HepG2 (cell line): ENCODE measurements around the gene CIAPIN1. TPM values are rescaled to one million over a fixed set of nuclear protein-coding genes. Genes with fewer than 3 reads are reported as not detected.

Experiments
- AKNA ChIP-seq: sonication (generic); formaldehyde crosslinking; IDR thresholded peaks from 2 replicates; pipeline ENCODE4 v1.4.0; 2020; ENCODE audit warnings: missing genetic modification reagents, borderline replicate concordance
- ATF7-NPFF ChIP-seq: sonication (generic); formaldehyde crosslinking; IDR thresholded peaks from 2 replicates; pipeline ENCODE4 v1.8.1; 2023; ENCODE audit warnings: mild to moderate bottlenecking, low read depth, missing genetic modification reagents, moderate library complexity
- HCFC1 ChIP-seq: fragments of 150-350 bp; IDR thresholded peaks from 2 replicates; pipeline ENCODE4 v1.6.1; 2014; ENCODE audit warnings: low read depth, low read length
- HOXD1 ChIP-seq: sonication (generic); formaldehyde crosslinking; IDR thresholded peaks from 2 replicates; pipeline ENCODE4 v1.5.0; 2020; ENCODE audit warnings: missing genetic modification reagents
- JARID2 ChIP-seq: sonication (generic); formaldehyde crosslinking; IDR thresholded peaks from 2 replicates; pipeline ENCODE4 v1.8.1; 2023; ENCODE audit warnings: missing genetic modification reagents, inconsistent platforms; ENCODE audit not compliant: insufficient replicate concordance
- MEF2D ChIP-seq: sonication (generic); formaldehyde crosslinking; IDR thresholded peaks from 2 replicates; pipeline ENCODE4 v1.5.1; 2020; ENCODE audit warnings: mild to moderate bottlenecking, missing genetic modification reagents
- MYNN ChIP-seq: sonication (generic); formaldehyde crosslinking; IDR thresholded peaks from 2 replicates; pipeline ENCODE4 v1.4.0; 2020; ENCODE audit warnings: mild to moderate bottlenecking, low read depth, missing genetic modification reagents
- NAIF1 ChIP-seq: sonication (generic); formaldehyde crosslinking; IDR thresholded peaks from 2 replicates; pipeline ENCODE4 v1.5.0; 2020; ENCODE audit warnings: mild to moderate bottlenecking, missing genetic modification reagents, borderline replicate concordance
- PHB2 ChIP-seq: fragments of 450-650 bp; IDR thresholded peaks from 2 replicates; pipeline ENCODE4 v1.6.1; 2018; ENCODE audit not compliant: partially characterized antibody
- POLR2AphosphoS2 ChIP-seq: IDR thresholded peaks from 2 replicates; pipeline ENCODE4 v1.6.1; 2011; ENCODE audit warnings: low read depth, low read length, improper control_type of control experiment
- SNRNP70 ChIP-seq: fragments of 200-400 bp; formaldehyde crosslinking; IDR thresholded peaks from 2 replicates; pipeline ENCODE4 v1.6.1; 2017; ENCODE audit warnings: mild to moderate bottlenecking, low read depth, low read length, moderate library complexity
- ZBTB2 ChIP-seq: sonication (generic); formaldehyde crosslinking; IDR thresholded peaks from 2 replicates; pipeline ENCODE4 v1.8.0; 2022; ENCODE audit warnings: low read depth, missing genetic modification reagents
- ZIK1 ChIP-seq: sonication (generic); formaldehyde crosslinking; IDR thresholded peaks from 2 replicates; pipeline ENCODE4 v1.5.0; 2020; ENCODE audit warnings: mild to moderate bottlenecking, low read depth, missing genetic modification reagents, borderline replicate concordance
- ZNF644 ChIP-seq: IDR thresholded peaks from 2 replicates; pipeline ENCODE4 v1.6.1; 2016; ENCODE audit warnings: low read depth
- polyA plus RNA-seq, 8 experiments: library from polyadenylated mRNA; depleted of rRNA in 3 of 8; stranded (reverse) in 7 of 8; unstranded in 1 of 8; fragments of >200 nt; fragmentation: Illumina TruSeq in 4 of 8; extraction: Trizol in 4 of 8; gene quantifications; 2 replicates each; pipeline versions ENCODE4 v1.2.1 to v1.2.3, GENCODE V29; 2011 to 2016; ENCODE audit warnings: low read depth in 4 of 8, missing spikeins in 1 of 8, mixed read lengths in 1 of 8; ENCODE audit not compliant: insufficient read depth in 1 of 8
- total RNA-seq, 5 experiments: library from RNA; depleted of rRNA; stranded (reverse); fragments of >200 nt; fragmentation: Illumina TruSeq; extraction: Trizol; gene quantifications; 2 replicates each; pipeline ENCODE4 v1.2.3, GENCODE V29; 2016; ENCODE audit warnings: low read depth in 1 of 5
- TF ChIP-seq, protein P1 (sequence below): sonication (generic); formaldehyde crosslinking; IDR thresholded peaks from 2 replicates; pipeline ENCODE4 v1.9.0; 2021; ENCODE audit warnings: mild to moderate bottlenecking, missing genetic modification reagents

The CIAPIN1 gene
- total and polyA plus RNA-seq, 2 of the 13 experiments (the other 11 are each of a cell fraction or from before 2014, with no cell fraction given) = 69.3 to 89.7 TPM

DNA sequence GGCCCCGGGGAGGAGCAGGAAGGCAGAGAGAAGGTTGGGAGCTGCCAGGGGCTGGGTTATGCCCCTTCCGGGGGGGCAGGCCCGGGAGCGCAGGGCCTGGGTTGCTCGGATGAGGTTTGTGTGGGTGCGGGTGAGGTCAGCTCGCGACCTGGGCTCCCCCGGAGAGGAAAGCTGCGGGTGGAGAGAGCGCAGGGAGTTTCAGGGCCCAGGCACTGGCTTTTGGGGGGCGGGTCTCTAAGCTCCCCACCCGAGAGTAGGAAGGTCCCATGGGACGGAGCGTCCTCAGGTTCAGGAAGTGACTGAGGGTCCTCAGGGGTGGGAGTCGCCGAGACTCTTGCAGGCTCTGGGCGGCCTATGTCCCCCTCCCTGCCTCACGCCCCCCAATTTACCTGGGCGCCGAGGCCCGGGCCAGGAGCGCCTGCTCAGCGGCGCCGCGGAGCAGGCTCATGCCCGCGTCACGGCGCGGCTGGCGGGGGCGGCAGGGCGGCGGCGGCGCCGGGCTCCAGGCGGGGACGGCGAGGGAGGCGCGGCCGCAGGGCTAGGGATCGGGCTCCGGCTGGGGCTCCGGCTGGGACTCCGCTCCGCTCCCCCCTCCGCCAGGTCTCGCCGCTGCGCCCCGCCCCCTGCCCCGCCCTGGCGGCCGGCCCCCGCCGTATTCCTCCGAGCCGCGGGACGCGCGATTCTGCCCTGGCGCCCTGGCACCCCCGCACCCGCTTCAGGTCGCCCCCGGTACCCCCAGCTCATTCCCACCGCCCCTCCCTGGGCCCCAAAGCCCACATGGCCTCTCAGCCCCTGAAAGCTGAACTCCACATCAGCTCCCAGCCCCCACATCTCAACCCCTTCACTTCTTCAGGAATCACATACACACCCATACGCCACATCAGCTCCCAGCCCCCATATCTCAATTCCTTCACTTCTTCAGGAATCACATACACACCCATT, 39.0 kb upstream of the CIAPIN1 start, which contains the start of gene DOK4 (continued):
- TF ChIP-seq, protein P1, sequence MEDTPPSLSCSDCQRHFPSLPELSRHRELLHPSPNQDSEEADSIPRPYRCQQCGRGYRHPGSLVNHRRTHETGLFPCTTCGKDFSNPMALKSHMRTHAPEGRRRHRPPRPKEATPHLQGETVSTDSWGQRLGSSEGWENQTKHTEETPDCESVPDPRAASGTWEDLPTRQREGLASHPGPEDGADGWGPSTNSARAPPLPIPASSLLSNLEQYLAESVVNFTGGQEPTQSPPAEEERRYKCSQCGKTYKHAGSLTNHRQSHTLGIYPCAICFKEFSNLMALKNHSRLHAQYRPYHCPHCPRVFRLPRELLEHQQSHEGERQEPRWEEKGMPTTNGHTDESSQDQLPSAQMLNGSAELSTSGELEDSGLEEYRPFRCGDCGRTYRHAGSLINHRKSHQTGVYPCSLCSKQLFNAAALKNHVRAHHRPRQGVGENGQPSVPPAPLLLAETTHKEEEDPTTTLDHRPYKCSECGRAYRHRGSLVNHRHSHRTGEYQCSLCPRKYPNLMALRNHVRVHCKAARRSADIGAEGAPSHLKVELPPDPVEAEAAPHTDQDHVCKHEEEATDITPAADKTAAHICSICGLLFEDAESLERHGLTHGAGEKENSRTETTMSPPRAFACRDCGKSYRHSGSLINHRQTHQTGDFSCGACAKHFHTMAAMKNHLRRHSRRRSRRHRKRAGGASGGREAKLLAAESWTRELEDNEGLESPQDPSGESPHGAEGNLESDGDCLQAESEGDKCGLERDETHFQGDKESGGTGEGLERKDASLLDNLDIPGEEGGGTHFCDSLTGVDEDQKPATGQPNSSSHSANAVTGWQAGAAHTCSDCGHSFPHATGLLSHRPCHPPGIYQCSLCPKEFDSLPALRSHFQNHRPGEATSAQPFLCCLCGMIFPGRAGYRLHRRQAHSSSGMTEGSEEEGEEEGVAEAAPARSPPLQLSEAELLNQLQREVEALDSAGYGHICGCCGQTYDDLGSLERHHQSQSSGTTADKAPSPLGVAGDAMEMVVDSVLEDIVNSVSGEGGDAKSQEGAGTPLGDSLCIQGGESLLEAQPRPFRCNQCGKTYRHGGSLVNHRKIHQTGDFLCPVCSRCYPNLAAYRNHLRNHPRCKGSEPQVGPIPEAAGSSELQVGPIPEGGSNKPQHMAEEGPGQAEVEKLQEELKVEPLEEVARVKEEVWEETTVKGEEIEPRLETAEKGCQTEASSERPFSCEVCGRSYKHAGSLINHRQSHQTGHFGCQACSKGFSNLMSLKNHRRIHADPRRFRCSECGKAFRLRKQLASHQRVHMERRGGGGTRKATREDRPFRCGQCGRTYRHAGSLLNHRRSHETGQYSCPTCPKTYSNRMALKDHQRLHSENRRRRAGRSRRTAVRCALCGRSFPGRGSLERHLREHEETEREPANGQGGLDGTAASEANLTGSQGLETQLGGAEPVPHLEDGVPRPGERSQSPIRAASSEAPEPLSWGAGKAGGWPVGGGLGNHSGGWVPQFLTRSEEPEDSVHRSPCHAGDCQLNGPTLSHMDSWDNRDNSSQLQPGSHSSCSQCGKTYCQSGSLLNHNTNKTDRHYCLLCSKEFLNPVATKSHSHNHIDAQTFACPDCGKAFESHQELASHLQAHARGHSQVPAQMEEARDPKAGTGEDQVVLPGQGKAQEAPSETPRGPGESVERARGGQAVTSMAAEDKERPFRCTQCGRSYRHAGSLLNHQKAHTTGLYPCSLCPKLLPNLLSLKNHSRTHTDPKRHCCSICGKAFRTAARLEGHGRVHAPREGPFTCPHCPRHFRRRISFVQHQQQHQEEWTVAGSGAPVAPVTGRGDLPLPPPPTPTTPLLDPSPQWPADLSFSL = 0 out of 2 replicates have a peak, but pooled peaks have one; percentile 51
- 0 out of 2 replicates have a peak, but pooled peaks have one; percentile 15 for TF ChIP-seq ZBTB2 (CRISPR knock-in tag)
- no peak for TF ChIP-seq HOXD1
- no peak for TF ChIP-seq ZNF644 (CRISPR knock-in tag)
- 0 out of 2 replicates have a peak, but pooled peaks have one; percentile 47 for TF ChIP-seq ZIK1 (CRISPR knock-in tag)
- TF ChIP-seq HCFC1 = no peak
- no peak for TF ChIP-seq MEF2D
- no peak for TF ChIP-seq MYNN (CRISPR knock-in tag)
- TF ChIP-seq AKNA = no peak
- TF ChIP-seq SNRNP70 = no peak
- TF ChIP-seq JARID2 = no peak
- TF ChIP-seq ATF7-NPFF (CRISPR knock-in tag) = no peak
- TF ChIP-seq POLR2AphosphoS2 = no peak
- TF ChIP-seq PHB2 = no peak
- TF ChIP-seq NAIF1 (CRISPR knock-in tag) = no peak
